G401 (cell line): ENCODE data around the gene FIG4. TPM values are rescaled to one million over a fixed set of nuclear protein-coding genes. Genes with fewer than 3 reads are reported as not detected.
"Not testable (repeated sequence)": the region's sequence is repeated elsewhere in the genome, so short reads cannot be mapped to it uniquely, and the experiment has no call there.

Source experiments
- DNase-seq: peaks from one replicate; pipeline ENCODE4 v3.0.0-alpha.2; 2015; ENCODE audit warnings: low spot score
- in situ Hi-C: cut with HindIII; loops from 2 replicates; pipeline ENCODE4 v1.10.0; 2016; ENCODE audit warnings: low sequenced_read_pairs, mixed read lengths
- total RNA-seq: library from RNA; depleted of rRNA; stranded (reverse); fragments of >200 nt; shearing (Covaris generic); gene quantifications from 2 replicates; pipeline ENCODE4 v1.2.3, GENCODE V29; 2014

The FIG4 gene
- total RNA-seq, 1 experiment from 2014 or later: 27.5 TPM

DNA sequence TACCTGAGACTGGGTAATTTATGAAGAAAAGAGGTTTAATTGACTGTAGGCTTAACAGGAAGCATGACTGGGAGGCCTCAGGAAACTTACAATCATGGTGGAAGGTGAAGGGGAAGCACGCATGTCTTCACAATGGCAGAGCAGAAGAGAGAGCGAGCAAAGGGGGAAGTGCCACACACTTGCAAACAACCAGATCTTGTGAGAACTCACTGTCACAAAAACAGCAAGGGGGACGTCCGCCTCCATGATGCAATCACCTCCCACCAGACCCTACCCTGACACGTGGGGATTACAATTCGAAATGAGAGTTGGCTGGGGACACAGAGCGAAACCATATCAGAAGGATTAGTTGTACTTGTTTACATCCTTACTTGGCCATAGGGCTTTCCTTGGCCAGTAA lies 49.7 kb downstream of the FIG4 start:
- no peak for DNase-seq
- in situ Hi-C loops: no loop called here

DNA sequence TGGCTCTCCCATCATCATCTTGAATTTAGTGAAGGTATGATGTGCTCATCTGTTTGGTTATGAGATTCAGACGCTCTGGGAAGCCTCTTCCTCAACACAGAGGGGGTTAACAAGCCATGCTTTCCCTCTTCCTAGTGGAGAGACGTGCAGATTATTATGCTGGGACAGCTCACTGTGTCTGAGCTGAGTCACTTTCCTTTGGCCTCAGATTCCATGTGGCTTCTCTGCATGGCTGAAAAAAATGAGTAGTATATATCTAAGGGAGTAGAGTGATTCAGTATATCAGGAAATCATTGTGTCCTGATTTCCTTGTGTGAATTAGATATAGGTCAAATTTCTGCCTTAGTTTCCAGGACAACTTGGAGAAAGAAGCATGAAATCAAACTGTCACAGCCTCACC lies 52.6 kb downstream of the FIG4 start:
- no peak for DNase-seq
- in situ Hi-C loops: no loop called here

DNA sequence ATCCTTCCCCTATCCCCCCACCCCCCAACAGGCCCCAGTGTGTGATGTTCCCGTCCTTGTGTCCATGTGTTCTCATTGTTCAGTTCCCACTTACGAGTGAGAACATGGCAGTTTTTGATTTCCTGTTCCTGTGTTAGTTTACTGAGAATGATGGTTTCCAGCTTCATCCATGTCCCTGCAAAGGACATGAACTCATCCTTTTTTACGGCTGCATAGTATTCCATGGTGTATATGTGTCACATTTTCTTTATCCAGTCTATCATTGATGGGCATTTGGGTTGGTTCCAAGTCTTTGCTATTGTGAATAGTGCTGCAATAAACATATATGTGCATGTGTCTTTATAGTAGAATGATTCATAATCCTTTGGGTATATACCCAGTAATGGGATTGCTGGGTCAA lies 53.7 kb downstream of the FIG4 start:
- DNase-seq, in situ Hi-C loops: not testable (repeated sequence)

DNA sequence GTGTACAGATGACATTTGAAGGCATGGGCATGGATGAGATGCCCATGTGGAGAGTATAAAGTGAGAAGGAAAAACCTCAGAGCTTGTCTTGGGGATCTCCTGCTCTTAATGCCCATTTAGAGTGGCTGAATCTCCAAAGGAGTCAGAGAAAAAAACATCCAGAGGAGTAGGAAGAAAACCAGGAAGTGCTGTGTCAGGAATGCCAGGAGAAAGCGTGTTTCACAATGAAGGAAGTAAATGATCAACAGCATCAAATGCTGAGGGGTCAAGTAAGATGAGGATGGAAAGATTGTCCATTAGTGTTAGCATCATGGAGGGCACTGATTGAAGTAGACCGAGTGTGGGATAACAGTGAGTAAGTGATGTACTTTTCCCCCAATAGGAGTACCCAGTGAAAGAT lies 56.1 kb downstream of the FIG4 start:
- DNase-seq: no peak
- in situ Hi-C loops: no loop called here

DNA sequence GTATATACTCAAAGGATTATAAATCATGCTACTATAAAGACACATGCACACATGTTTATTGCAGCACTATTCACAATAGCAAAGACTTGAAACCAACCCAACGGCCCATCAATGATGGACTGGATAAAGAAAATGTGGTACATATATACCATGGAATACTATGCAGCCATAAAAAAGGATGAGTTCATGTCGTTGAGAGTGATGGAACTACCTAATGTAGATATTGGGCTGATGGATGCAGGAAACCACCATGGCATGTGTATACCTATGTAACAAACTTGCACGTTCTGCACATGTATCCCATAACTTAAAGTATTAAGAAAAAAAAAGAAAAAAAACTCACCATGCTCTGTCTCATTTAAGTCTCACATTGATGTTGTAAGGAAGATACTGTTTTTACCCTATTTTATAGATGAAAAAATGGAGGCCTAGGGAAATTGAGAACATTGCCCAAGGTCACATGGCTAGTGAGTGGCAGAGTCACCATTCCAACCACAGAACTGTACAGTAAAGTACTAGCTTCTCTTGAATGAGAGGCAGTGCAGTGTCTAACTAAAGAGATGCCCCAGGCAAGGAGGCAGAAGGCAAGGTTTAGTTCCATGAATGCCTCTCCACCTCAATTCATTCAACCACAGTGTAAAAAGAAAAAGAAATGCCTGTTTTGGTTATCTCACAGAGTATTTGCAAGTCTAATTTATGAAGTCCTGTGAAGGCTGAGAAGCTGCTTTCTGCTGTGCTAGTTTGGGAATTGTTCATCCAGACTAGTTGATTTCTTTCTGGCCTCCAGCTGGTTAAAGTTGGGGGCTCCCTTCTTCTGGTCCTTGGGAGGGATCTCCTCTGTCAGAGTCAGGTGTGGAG lies 68.2 kb downstream of the FIG4 start:
- in situ Hi-C loops: no loop called here
- no peak for DNase-seq

DNA sequence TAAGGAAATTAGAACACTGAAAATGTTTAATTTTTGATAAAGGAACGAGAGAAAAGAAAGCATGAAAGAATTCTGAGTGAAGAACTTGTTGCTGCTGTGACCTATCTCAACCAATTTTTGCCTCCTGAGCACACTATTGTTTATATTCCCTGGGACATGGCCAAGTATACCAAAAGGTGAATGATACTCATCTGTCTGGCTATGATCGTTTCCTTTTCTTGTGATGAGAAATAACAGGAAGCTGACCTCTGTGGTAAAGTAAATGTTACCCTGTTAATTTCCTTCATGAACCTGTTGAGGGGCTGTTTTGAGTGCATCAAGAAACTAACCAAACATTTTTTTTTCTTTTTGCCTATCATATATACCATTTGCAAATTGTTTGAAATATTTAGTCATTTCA lies 69.1 kb downstream of the FIG4 start:
- no peak for DNase-seq
- in situ Hi-C loops: no loop called here

DNA sequence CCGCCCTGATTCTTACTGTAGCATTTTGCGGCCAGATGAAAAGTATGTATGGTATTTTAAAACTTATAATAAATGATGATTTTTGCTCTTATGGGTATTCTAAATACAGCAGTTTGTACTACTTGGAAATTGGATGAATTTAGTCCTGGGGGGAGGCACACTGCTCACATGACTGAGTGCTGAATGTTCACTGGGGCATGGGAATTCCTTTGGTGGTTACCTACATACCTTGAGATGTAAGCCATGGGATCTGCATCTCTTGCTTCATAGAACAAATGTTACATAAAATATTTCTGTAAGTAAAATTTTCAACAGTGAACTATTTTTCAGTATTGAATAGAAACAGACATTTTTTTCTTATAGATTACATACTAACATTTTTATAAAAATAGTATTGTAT lies 71.1 kb downstream of the FIG4 start:
- DNase-seq: no peak
- in situ Hi-C loops: no loop called here

DNA sequence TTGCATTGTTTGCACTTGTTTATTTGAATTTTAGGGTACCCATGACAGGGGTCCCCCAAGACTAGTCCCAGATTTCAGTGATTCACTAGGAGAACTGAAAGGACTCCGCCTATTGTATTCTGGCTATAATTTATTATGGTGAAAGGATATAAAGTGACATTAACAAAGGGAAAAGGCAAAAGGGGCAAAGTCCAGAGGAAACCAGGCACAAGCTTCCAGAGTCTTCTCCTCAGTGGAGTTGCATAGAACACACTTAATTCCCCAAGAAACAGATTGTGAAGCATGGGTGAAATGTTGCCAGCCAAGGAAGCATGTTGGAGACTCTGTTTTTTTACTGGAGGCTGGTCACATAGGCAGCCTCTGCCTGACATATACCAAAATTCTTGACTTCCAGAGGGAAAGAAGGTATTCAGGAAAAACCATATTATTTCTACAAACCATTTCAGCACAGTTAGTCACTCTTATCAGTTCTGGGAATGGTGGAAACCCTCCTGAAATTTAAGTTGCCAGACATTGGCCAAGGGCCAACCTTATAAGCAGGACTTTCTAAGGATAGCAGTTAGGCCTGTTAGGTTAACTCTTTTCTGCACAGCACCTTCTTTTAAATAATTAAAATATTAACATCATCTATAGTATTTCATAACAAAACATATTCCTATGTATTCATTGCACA lies 71.8 kb downstream of the FIG4 start:
- in situ Hi-C loops: no loop called here

DNA sequence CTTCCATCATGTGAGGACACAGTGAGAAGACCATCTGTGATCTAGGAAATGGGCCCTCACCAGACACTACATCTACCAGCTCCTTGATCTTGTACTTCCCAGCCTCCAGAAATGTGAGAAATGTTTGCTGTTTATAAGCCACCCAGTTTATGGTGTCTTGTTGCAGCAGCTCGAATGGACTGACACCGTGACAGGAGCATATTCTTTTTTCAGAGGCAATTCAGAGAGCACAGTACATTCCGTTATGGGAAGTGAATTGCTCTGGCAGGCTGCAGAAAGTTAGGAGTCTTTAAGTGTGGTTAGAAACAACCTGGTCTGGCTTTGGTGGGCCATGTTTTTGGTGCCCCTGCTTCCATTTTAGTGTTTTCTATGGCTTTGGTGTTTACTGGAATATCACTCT lies 75.1 kb downstream of the FIG4 start:
- no peak for DNase-seq
- in situ Hi-C loops: no loop called here

More for the DNA sequence above, 71.8 kb downstream of the FIG4 start:
- DNase-seq: no peak

DNA sequence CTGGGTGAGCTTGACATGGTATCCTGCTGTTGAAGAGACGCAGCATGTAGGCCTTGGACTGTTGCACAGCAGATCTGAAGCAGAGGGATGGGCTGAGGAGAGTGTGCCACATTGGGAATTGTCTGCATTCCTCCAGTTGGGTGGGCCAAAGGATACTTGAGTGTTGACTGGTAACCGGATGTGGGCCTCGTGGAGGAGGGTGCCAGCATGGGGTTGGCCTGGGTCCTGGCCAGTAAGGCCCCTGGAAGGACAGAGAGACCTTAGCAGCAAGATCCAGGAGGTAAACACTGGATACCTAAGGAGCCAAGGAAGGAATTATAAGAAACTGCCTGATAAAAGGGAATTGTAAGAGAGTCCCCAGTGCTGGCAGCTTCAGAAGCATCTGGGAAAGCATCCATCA lies 76.9 kb downstream of the FIG4 start:
- in situ Hi-C loops: no loop called here
- peak; percentile 27 for DNase-seq

DNA sequence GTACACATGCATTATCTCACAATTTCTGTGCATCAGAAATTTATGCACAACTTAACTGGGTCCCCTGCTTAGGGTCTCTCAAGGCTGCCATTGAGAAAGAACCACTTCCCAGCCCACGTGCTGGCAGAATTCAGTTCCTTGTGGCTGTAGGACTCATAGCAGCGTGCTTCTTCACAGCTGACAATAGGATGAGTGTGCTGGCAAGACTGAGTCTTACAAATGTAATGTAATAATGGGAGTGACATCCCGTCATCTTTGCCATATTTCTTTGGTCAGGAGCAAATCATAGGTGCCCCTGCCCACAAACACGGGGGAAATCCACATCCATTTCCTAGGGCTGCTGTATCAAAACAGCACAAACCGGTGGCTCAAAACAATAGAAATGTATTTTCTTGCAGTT lies 77.4 kb downstream of the FIG4 start:
- no peak for DNase-seq
- in situ Hi-C loops: no loop called here

DNA sequence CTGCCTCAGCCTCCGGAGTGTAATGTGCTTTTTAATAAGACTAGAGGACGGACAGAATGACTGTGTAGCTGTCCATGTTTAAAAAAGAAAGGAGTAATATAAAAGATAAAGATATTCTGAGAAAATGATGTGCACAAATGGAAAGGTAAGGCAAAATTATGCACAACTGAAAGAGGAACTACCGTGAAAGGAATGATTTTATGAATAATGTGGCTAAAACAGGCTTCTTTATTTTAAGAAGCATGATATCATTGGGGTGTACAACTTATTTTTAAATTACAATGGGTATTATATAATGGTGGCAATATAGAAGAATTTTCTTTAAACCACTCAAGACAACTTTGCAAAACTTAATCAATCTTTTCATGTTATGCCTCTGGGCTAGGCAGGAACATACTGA lies 78.1 kb downstream of the FIG4 start:
- in situ Hi-C loops: no loop called here
- no peak for DNase-seq

DNA sequence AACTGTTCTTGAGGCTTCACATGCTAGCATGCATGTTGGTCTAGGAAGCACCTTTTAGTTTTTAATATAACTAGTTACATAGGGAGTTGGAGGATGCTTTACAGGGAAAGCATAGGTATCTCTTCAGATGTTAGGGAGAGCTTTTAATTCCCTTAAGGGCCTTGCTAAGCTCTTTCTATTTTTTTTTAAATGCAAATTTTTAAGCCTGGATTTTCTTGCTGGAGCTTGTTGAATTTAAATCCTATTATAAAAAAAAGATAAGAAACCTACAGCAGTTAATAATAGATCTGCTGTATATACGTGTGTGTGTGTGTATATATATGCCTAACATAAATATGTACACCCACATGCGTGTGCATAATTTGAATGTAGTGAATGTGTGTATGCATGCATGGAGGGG lies 79.0 kb downstream of the FIG4 start:
- no peak for DNase-seq
- in situ Hi-C loops: no loop called here

DNA sequence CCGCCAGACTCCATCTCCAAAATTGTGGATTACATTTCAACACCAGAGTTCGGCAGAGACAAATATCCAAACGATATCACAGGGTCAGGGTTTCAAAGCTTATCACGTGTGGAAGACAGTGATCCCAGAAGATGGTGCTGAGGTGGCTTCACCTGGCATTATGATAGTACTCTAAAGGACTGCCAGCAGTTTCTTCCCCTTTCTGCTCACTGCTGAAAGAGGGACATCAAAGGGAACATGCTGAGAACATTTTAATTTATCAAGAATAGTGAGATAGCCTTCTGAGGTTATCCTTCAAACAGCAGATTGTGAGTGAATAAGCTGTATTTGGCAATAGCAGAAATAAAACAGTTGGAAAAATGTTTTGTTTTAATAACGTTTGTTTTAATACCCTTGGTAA lies 79.7 kb downstream of the FIG4 start:
- in situ Hi-C loops: no loop called here
- DNase-seq: no peak

DNA sequence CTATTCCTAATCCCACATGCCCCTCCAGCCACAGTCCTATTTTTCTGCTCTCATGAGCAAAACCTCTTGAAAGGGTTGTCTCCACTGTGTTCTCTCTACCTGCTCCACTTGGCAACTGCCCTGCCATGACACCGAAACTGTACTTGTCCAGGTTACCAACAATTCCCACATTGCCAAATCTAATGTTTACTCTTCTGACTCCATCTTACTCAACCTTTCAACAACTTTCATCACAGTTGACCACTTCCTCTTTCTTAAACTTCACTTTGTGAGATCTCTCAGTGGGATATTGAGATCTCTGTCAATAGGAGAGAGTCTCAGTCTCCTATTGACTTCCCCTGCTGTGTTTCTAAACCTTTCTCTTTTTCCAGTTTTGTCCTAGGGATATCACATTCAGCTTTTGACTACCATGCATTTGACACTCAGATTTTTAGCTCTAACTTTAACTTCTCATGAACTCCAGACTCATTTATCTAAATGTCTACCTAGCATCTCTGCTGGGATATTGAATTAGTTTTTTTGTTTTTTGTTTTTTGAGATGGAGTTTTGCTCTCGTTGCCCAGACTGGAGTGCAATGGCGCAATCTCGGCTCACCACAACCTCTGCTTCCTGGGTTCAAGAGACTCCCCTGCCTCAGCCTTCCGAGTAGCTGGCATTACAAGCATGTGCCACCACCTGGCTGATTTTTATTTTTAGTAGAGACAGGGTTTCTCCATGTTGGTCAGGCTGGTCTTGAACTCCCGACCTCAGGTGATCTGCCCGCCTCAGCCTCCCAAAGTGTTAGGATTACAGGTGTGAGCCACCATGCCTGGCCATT lies 81.1 kb downstream of the FIG4 start:
- in situ Hi-C loops, DNase-seq: not testable (repeated sequence)

DNA sequence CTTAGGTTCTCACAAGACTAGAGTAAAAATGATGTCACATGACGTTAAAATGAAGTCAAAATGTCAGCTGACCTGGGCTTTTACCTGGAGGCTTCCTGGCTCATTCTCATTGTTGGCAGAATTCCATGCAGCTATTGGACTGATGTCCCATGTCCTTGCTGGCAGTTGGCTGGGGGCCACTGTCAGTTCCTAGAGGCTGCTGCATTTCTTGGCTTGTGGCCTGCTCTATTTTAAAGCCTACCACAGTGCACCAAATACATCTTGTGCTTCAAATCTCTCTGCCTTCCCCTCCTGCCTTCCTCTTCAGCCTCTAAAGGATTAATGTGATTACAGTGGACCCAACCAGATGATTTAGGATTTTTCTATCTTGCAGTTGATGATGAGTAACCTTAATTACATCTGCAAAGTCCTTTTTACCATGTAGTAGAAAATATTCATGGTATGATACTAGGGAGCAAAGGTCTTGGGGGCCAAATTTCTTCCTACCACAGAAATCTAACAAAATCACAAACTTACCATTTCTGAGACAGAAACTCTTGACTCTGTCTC lies 81.9 kb downstream of the FIG4 start:
- in situ Hi-C loops: no loop called here
- peak; percentile 83 for DNase-seq

DNA sequence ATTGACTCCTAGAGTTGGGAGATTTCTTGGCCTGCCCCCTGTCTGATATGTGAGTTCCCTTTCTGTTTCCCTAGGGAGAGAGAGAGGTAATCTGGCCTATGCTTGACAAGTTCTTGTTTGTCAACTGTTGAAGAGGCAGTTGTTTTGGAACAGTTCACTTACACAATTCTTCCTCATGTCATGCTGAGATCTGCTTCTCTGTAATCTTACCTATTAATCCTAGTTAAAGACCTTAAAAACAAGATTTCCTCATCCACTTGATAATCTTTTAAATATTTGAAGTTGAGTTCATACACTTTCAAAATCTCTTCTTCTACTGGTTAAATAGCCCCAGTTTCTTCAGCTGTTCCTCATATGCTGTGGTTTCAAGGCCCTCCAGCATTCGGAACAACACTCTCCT lies 89.9 kb downstream of the FIG4 start:
- DNase-seq: no peak
- in situ Hi-C loops: no loop called here

DNA sequence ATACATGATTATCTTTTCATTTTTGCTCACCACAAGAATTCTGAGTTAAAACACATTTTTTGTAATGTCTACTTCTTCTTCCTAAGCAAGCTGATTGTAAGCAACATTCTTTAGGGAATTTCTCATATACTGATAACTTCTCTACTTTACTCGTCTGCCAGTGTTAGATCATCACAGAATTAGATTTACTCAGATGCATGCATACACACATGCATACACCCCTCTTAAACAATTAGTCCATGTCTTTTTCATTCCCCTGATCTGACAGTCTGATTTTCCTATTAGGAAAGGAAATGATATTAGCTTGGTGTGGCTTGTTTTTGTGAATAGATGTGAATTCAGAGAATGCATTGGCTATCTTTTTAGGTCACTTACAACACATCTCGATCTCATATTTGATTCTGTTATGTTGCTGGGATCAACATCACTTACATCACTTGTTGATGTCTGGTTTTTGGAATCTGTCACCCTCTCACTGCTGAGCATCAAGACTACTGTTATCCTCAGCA lies 91.4 kb downstream of the FIG4 start:
- DNase-seq: no peak
- in situ Hi-C loops: no loop called here

DNA sequence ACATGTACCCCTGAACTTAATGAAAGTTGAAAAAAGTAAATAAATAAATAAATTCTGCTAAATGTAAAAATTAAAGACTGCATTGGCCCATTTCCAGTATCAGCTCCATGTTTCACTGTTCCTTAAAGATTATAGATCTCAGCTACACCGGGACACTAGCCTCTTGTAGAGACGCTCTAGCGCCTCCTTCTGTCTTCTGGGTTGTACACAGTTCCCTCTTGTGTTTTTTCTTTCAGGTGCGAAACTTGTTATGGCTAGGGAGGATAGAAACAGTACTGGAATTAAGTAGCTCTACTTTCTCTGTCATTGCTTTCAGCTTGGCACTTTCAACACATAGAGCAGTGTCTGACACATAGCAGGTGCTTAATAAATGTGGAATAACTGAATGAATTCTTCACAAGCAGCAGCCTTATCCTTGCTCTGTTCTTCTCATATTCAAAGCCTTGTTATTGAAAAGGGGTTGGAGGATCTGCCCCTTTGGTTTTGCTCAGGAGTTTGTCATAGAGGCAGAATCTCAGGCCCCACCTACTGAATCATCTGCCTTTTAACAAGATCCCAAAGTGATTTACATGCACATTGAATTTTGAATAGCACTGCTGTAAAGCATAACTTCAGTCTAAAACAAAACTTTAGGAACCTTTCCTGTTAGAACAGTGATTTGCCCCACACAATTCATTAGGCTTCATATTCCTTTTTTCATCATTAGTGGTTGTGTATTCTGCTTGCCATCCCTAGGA lies 92.3 kb downstream of the FIG4 start:
- DNase-seq: no peak

More for the DNA sequence above, 92.3 kb downstream of the FIG4 start:
- in situ Hi-C loops: no loop called here
